ENCODE measurements around the gene SYNE2.

The SYNE2 gene

DNA sequence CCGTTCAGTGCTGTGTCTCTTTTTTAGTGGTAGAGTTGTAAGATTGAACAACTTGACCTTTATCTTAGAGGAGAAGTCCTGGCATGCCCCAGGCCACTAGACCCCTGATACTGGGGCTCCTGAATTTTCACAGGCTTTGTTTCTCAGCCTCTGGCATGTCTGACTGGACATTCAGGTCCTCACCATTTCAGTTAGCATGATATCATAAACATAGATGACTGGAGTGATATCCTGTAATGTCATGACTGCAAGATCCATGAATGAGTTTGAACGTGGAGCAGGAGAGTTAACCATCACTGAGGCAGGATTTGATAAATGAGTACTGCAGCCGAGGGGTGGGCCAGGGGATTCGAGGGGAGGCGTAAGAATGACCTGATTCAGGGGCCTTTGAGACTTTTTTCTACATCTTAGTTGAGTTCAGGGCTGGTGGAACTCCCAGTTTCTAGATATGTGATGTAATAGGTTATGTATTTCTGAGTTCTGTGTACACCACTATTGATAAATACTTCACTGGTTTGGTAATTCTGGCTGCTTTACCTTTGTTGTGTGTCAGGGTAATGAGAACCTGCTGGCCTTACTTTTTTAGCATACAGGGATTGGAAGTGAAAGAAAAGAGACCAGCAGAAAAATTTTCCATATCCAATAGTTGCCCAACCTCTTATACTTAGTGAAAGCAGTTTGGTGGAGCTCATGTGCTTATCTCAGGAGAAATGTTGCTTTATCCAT, 217.0 kb downstream of the SYNE2 start:
- no peak for DNase-seq (ENCODE audit: low read depth, low spot score)

DNA sequence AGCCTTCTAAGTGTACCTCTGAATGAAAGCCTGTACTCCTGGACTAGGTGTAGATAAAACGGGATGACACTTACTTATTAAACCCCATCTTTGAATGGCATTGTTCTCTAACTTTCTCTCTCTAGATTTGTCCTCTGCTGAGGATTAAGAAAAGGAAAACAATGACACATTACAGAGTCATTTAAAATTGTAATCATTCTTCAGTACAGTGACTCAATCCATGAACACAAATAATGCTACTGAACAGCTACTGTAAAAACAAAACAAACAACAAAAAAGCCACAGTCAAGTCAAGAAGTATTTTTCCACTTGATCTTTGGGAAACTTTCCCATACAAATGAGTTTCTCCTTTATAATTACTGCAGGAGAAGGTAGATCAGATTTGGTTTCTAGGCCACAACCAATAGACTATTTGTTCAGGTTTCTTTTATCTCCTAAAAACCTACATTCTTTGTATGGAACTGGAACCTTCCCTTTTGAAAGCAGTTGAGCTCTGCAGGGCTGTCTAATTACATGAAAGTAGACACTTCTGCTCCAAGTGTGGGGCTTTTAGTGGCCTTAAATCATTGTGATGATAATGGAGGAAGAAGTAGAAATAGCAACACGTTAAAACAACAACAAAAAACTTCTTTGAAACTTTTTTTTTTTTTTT, 222.3 kb downstream of the SYNE2 start:
- no peak for DNase-seq (ENCODE audit: low read depth, low spot score)

DNA sequence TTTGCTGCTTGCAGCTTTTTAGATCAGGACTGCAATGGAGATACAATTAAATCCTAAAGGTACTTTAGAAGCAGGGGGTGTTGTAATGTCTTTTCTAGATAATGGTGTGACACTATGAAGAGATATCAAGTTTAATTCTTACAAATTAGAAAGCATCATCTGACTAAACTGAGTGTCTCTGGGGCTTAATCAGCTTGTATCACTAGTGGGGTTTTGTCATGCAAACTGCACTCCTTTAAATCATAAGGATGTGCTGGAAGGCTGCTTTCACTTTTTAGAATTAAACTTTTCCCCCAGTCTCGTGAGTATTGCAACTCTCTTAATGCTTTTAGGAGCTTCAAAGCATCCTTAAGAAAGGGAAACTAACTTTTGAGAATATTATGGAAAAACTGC, 222.8 kb downstream of the SYNE2 start:
- no peak for DNase-seq (ENCODE audit: low read depth, low spot score)

DNA sequence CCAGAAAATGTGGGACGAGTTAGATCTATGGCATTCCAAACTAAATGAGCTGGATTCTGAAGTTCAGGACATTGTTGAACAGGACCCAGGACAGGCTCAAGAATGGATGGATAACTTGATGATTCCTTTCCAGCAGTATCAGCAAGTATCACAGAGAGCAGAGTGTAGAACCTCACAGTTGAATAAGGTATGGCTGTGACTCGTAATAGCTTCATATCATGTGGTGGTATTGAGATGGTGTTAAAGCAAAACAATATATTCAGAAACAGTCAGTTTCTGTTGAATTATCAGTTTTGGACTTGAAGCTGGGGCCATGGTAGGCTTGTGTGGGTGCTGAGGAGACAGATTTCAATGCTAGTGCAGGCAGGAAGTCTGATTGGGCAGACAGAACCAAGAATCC, 227.6 kb downstream of the SYNE2 start:
- DNase-seq (ENCODE audit: low read depth, low spot score): no peak

DNA sequence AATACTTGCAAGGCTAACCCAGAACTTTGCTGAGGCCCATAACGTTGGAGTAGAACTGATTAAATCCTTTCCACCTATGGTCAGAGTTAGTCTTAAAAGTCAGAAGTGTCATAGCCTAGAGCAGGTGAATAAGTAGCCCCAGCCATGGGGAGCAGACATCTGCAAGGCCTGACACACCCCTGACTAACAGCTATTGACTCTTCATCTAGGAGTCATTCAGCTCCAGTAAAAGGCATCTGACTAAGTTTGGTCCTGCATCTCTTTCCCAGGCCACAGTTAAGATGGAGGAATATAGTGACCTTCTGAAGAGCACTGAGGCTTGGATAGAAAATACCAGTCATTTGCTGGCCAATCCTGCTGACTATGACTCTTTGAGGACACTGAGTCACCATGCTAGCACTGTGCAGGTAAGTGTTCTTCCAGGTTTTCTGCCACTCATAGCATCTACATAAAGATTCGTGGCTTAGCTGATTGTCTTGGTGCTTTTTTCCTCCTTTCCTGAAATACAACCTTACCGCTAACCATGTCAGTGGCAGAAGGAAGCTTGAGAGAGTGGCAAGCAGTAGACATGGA, 228.5 kb downstream of the SYNE2 start:
- DNase-seq (ENCODE audit: low read depth, low spot score): no peak

DNA sequence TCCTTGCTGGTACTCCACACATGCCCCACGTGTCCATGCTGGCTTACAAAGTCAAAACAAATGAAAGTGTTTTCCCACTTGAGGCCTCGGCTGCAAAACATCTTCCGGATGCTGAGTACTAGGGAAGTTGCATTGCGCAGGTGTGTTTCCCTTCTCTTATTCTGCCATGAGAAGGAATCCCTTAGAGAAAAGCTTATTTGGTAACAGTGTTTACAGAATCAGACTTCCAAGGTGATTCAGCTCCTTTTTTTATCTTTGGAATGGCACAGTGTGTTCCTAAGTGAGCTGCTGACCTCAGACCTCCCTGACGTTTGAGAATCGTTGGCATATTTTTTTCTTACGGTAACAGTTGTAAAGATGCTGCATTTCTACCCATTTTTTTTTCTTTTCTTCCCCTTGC, 230.0 kb downstream of the SYNE2 start:
- DNase-seq (ENCODE audit: low read depth, low spot score): no peak

DNA sequence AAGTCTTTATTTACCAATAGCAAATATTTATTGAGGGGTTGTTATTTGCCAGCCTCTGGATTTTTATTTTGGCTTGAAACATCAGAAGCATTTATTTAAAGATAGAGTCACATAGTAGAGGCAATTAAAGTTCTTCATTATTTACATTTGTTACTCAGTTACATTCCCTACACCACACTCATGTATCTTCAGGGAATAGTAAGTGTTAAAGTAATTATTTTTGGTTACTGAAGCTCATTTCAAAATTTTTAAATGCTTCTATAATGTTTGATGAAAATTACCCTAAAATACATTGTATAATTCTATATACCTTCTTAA, 235.8 kb downstream of the SYNE2 start:
- no peak for DNase-seq (ENCODE audit: low read depth, low spot score)

DNA sequence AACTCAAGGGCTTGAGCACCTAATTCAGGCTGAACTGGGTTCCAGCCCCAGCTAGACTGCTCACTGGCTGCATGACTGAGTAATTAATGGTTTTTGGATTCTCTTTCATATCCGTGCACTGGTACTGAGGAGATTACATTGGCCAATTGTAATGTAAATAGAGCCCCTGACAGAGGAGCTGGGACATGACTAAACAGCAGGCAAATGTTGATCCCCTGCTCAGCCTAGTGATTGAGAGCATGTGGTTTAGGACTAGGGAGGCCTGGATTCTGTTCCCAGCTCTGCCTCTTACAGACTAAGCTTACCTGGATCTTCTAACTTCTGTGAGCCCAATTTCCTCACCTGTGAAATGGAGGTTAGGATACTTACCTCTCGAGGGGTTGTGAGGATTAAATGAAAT, 237.1 kb downstream of the SYNE2 start:
- DNase-seq (ENCODE audit: low read depth, low spot score): no peak

DNA sequence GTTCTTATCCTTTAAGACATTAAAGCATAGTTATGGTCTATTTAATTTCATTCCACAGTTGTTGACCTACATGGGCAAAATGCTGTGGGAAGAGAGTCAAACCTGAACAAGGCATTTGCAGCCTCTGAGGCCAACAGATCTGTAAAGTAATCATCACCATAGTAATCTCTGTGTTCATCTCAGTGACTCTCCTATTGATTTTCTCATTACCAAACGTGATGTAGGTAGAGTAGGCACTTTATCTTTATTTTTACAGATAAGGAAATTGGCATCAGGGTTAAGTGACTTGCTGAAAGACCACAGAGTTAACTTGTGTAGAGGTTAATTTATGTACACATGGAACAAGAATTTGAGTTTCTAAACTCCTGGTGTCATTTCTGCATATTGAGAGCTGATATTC, 238.4 kb downstream of the SYNE2 start:
- no peak for DNase-seq (ENCODE audit: low read depth, low spot score)

DNA sequence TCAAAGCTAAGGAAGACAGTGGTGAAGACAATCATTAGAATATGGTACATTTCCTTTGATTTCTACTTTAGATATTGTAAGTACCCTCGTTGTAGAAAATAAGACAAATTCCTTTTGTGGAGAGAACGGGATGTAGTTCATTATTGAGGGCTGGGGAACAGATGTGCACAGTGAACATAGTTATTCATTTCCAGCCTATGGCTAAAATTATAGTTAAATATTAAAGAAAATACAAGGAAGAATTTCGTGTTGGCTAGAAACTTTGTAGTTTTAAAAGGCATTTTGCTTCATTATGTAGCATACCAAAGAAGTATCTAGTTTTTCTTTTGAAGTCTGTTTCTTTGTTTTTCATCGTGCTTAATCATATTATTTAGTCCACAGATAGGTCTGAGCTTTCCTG, 239.5 kb downstream of the SYNE2 start:
- DNase-seq (ENCODE audit: low read depth, low spot score): no peak

DNA sequence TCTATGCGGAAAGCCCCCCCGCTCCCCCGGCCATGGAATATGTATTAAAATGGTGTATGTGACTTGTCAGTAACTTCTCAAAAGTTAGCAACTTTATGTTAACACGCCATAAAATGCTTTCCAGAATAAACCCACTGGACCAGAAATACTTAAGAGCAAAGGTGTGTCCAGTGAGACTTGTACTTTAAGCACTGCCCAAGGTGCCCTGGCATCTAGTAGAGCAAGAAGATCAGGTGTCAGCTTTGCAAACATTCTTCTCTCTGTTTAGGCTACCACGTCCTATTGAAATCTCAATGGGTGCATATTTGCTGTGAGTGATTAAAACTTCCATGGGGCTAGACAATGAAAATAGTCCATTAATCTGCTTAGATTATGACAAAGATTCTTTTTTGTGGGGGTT, 240.1 kb downstream of the SYNE2 start:
- DNase-seq (ENCODE audit: low read depth, low spot score): no peak

DNA sequence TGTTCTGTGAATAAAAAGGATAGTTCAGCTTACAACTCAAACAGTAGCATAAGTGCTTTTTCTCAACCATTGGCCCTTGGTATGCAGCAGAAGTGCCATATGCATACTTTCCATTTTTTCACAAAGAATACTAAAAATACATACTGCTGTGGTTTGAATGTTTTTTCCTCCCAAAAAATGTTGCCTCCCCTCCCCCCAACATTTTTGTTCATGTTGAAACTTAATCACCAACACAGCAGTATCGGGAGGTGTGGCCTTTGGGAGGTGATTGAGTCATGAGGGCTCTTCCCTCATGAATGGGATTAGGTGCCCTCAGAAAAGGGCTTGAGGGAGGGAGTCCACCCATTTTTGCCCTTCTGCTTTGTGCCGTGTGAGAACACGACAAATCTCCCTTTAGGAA, 242.8 kb downstream of the SYNE2 start:
- no peak for DNase-seq (ENCODE audit: low read depth, low spot score)

DNA sequence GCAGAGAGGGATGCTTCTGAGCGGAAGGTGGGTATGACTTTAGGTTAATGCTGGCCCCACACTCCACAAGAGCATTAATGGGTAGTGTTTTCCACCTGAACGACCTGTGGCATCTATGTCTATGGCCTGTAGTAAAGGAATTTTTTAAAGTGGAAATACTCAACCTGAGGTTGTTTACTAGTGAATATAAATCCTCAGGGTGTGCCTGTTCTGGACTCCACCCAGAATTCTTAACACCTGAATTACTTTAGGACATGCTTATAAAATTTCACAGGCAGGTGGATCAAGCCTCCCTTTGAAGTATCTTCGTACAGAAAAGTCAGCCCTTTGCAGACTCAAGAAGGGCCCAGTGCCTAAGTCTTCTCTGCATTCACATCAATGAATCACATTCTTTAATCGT, 245.3 kb downstream of the SYNE2 start:
- no peak for DNase-seq (ENCODE audit: low read depth, low spot score)

DNA sequence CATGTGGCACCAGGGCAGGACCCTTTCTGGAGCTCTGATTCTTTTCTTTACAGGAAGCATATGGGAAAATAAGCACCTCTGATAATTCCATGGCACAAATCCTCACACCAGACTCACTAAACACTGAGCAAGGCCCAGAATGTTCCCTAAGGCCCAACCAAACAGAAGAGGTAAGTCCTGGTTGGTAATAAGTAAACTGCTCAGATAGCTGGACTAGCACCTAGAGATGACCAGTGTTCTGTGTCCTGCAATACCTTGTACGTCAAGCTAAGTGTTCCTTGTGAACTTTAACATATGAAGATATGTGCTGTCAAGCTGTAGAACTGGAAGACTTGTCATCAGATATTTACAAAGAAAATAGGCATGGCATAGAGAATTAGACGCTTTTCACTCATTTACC, 254.6 kb downstream of the SYNE2 start:
- no peak for DNase-seq (ENCODE audit: low read depth, low spot score)

DNA sequence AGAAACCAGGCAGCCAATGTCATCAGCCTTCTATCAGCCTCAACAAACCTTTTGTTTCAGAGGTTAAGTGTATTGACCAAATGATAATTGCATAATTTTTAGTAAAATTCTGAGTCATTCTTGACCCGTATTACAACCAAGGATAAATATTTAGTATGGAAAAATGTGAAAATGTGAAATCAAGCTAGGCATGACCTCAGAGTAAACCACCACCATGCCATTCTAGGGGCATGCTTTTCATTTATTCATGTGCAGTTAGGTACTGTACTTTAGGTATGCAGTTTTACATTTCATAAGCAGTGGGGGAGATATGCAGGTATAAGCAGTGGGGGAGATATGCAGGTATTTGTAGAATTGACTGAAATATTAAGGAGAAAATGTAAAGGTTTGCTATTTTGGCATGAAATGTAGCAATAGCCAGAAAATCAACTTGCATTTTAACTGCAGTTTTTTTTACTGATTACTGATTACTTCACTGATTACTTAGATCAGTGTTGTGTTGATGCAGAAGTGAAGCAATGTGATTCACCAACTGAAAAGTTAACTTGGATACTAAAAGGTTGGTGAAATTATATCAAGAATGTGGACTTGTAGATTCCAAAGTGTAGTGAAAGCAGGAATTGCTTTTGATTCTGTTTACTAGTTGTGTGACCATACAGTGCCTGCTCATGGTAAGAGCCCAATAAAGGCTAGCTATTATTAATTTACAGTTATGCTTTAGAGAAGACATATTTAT, 257.2 kb downstream of the SYNE2 start:
- DNase-seq (ENCODE audit: low read depth, low spot score): no peak

DNA sequence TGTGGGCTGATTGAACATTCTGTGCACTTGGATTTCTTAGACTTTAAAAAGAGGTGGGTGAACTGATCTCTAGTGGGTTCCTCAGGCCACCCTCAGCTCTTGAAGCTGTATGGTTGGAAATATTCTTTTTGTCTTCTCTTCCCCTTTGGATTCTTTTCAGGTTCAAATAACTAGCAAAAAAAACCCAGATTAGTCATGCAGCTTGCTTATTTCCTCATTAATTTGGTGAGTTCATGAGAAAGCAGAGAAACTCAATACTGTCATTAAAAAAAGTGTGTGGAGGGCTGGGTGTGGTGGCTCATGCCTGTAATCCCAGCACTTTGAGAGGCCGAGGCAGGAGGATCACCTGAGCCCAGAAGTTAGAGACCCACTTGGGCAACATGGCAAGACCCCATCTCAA, 258.0 kb downstream of the SYNE2 start:
- DNase-seq (ENCODE audit: low read depth, low spot score): no peak

DNA sequence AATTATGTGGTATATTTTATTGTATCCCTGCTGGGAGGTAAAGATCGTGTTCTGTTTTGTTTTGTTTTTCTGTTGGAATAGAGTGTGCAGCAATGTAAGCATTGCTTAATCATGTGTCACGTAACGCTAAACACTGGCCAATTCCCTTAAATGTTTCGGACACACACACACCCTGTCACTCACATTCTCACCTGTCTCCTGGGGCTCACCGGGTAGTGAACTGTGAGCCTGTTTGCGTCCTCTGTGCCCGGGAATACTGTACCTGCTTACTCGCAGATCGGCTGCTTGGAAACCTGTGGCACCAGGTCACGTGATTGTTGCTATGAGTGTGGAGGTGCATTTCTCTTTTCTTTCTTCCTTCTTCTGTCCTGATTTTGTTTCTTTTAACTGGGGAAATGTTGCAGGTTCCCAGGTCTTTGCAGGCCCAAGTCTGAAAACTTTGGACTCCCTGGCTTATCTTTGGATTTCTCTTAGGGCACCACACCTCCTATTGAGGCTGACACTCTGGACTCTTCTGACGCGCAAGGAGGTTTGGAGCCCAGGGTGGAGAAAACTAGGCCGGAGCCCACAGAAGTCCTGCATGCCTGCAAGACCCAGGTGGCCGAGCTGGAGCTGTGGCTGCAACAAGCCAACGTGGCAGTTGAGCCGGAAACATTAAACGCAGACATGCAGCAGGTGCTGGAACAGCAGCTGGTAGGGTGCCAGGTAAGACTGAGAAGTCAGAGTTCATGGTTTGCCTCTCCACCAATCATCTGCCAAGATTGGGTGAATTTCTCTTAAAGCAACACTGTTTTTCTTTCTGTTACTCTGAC, 260.3 kb downstream of the SYNE2 start:
- no peak for DNase-seq (ENCODE audit: low read depth, low spot score)

DNA sequence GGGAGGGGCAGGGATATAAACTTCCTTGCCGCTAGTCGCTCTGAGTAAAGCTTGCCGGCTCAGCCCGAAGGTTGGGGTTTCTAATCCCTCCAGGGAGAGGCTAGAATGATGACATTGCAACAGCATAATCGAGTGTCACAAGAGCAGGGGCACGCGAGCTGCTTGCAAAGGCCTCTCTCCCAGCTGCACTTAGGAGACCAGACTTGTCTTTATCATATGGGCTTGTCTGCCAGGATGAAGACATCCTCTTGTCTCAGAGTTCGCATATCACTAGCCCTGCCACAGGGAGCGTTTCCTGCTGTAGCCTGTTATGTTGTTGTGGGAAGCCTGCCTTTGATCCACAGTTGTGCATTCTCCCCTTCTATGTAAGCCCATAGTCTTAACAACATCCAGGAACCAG, 261.4 kb downstream of the SYNE2 start:
- no peak for DNase-seq (ENCODE audit: low read depth, low spot score)

DNA sequence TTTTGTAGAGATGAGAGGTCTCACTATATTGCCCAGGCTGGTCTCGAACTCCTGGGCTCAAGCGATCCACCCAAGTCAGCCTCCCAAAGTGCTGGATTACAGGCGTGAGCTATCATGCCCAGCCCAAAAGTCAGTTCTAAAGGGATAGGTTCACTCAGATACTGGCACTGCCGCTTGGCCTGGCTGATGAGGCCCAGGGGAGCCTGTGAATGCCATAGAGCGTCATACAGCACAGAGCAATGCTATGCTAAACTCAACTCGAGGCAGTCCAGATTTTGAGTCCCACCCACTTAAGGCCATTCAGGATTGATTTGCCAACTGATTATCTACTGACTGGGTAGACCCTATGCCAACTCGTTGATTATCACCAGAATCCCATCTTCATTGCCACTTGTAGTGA, 262.0 kb downstream of the SYNE2 start:
- no peak for DNase-seq (ENCODE audit: low read depth, low spot score)

DNA sequence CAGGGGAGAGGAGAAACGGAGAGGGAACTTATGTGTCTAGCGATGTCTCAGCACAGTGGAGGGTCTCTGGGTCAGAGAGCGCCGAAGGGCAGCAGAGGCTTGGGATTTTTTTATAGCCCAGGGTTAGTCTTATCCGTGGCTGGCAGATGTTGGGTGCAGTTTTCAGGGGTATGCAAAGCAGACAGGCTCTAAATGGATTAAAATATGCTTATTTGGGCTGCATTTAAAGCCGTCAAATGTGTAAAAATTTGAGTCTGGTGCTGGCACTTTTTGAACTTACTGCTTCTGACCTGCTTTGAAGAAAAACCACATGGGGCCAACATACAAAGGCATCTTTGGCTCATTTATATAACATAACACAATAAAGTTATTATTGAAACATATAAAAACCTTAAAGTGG, 262.6 kb downstream of the SYNE2 start:
- DNase-seq (ENCODE audit: low read depth, low spot score): no peak

DNA sequence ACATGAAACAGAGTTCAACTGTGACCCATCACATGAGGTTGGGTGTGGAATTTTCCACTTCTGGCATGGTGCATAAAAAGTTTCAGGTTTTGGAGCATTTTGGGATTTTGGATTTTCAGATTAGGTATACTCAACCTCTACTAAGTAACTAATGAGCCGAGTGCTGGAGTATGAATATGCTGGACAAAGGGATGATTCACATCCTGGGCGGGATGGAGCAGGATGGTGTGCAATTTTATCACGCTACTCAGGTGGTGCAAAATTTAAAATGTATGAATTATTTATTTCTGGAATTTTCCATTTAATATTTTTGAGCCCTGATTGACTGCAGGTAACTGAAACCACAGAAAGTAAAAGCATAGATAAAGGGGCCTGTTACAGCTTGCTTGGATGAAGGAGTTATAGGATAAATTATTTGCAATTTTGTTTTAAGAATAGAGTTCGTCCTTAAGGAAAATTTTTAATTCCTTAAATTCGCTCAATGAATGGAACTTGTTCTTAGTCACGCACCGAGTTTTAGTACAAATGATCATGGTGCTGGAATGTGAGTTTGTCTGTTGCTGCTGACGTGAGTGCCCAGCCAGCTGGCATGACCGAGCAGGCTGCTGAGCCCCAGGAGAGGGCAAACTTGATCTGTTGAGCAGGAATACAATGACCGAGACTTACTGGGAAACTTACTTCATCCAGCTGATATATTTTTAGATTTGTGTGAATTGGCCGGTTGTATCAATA, 265.0 kb downstream of the SYNE2 start:
- DNase-seq (ENCODE audit: low read depth, low spot score): no peak
